HG02970 (cell line): Measurements from ENCODE around the gene BOLA3.
A peak's percentile ranks its signal among the peaks of the same experiment; 100 is the strongest.
"Not testable (repeated sequence)": the region's sequence is repeated elsewhere in the genome, so short reads cannot be mapped to it uniquely, and the experiment has no call there.

Experiments used
- ATAC-seq: cut with Tn5 transposase; IDR thresholded peaks from one replicate; pipeline ENCODE4 v1.9.1; 2021; ENCODE audit warnings: mild to moderate bottlenecking, moderate library complexity, moderate number of reproducible peaks; ENCODE audit not compliant: unreplicated experiment, low FRiP score

Gene BOLA3

DNA sequence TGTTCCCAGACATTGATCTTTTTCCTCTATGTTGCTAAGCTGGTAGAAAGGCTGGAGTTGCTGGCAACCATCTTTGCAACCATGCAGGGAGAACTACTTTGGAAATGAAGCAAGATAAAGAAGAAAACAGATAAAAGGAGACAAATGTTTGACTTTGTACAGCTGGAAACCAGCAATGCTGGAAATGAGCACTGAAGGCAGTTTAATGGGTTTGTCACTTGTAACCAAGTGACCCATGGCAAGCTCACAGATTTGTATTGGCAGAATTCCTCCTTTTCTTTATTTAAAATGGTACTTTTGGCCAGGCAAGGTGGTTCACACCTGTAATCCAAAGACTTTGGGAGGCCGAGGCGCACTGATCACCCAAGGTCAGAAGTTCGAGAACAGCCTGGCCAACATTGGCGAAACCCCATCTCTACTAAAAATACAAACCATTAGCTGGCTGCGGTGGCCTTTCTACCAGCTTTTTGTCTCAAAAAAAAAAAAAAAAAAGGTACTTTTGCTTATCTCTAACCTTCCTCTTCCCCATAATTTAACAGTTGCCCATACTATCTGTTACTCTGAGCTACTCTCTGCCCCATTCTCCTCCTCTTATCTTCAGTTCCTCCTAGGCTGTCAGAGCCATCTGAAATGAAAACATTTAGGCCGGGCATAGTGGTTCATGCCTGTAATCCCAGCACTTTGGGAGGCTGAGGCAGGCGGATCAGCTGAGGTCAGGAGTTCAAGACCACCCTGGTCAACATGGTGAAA is 2.0 kb upstream of the BOLA3 start:
- no peak for ATAC-seq

DNA sequence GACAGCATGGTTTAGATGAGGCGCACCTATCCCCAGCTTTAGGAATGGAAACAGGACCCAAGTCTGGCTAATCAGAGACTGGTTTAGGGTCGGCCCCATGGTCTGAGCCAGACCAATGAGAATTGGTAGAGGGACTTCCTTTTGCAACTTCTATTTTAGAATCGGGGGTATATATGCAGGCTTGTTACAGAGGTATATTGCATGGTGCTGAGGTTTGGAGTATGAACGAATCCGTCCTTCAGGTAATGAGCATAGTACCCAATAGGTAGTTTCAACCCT is 1.5 kb upstream of the BOLA3 start:
- no peak for ATAC-seq

DNA sequence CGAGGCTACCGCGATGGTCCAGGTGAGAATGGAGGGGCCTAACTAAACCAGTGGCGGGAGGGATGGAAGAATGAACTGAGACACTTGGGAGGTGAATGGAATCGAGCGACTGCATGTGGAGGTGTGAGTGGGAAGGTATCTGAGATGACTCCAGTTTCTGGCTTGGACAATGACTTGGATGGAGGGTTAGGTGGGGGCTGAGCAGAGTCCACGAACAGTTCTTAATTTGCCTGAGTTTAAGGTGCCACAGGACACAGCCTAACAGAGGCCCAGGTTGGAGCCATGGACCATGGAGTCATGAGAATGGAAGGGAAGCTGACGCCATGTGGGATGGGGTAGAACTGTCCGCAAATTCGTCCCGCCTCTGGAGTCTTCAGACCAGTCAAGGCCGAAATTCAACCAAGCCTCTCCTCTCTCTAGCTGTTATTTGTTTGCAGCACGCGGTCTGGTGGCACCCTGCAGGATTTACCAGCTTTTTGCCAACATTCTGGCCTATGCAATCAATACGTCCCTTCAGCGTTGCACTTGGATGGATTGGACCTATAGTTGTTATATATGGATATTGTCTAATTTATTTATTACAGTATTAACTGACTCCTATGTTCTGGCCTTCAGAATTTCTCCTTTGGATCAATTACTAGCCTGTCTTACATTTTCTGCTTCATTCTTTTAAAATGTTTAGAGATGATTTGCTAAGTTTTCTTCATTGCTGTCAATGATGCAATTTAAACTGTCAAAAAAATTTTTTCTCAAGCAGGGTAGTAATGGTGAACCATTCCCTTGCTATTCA is 940 bp upstream of the BOLA3 start:
- ATAC-seq, result no peak

DNA sequence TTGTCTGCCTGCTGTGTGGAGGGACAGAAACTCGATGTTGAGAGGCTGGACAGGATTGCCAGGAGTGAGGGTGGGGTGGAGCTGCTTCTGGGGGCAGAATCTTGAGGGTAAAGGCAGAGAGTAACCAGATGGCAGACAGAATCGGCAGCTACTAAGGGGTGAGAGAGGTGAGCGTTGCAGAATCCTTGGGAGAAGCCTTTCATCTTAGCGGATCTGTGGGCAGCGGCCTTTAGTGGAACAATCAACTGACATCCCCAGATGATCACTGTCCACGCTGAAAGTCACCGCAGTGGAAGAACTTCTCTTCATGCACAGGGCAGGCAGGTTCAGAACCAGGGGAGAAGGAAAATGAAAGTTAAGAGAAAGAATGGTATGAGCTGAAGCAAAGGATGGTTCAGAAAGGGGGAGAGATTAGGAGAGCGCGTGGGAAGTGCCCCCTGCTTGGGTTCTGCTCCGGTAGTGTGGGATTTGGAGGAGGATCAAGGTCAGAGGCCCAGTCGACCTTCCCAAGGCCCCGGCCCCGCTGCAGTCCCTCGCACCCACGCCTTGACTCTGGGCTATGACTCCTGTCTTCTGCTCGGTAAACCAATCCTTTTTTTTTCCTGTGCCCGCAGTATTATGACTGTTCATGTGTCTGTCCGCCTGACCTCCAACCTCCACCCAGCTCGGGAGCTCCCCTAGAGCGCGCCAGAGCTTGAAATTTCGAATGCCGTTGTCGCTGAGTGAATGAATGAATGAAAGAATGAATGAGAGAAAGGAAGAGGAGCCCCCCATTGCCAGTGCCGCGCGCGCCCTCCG is 584 bp downstream of the BOLA3 start:
- ATAC-seq, result peak; percentile 27

- no peak for ATAC-seq
Measured at GRCh38 chr2:74142340-74142739, 5.4 kb downstream of the BOLA3 start.

GRCh38 chr2:74138600-74139323 is 8.9 kb downstream of the BOLA3 start:
- ATAC-seq, result no peak

GRCh38 chr2:74137651-74138599 is 9.8 kb downstream of the BOLA3 start:
- ATAC-seq, result no peak

DNA sequence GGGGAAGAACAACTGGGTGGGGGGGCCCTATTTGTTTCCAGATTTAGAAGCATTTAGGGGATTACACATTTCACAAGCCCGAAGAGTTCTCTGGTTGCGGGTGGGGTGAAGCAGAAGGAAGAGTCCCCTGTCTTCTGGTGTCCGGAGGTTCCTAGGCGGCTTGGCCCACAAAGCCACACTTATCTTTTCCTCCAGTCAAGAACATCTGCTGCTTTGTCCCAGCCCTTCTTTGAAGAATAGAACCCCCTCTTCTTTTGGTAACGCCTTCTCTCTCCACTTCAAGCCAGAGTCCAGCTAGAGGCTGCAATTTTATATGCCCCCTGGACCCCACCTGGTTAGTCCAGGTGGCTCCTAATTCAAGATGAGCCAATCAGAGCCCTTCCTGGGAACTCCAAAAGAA is 15.8 kb downstream of the BOLA3 start:
- no peak for ATAC-seq

DNA sequence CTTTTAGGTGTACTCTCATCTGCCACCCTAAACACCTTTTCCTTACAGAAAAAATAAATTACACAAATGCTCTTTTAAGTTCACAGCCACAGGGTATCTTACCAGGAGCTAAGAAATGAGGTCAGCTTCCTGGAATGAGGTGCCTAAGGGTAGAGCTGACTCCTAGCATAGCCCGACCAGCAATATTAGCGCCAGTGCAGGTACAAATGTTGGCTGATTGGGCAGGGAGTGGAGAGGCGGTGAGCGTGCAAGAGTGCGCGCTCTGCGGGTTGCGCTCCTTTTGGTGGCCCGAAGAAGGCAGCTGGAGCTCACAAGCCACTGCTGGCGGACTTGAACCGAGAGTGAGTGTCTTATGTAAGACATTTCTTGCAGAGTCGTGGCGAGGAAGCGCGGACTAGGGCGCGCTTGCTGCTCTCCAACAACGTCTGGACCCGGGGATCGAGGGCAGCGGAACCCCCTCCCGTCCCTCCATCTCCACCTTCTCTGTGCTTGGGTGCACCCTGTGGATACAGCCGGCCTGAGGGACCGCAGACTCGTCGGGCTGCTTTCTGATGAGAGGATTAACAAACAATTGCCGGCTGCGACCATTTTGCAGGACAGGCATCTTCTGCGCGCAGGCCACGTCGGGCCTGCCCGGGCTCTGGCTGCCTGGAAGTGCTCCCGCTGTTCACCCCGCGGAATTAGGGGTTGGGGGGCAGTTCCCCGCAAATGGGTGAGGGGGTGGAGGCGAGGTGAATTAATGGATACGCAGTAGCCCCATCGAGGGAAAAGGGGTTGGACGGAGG is 17.3 kb downstream of the BOLA3 start:
- ATAC-seq, result no peak

DNA sequence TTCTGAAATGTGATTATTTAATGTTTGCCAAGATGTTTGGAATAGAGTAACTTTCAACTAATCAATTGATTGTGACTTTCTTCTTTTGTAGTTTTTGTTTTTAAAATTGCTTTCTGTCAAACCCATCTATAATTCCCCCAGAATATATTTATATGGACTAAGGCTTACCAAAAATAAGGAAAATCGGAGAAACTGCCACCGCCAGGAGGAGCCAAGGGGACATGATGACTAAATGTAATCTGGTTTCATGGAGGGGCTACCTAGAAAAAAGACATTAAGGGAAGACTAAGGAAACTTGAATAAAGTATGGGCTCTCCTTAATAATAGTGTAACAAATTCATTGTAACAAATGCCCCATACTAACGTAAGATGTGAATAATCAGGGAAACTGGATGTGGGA is 19.5 kb downstream of the BOLA3 start:
- ATAC-seq, result no peak

GRCh38 chr2:74123955-74124354 is 23.8 kb downstream of the BOLA3 start:
- ATAC-seq, result not testable (repeated sequence)

DNA sequence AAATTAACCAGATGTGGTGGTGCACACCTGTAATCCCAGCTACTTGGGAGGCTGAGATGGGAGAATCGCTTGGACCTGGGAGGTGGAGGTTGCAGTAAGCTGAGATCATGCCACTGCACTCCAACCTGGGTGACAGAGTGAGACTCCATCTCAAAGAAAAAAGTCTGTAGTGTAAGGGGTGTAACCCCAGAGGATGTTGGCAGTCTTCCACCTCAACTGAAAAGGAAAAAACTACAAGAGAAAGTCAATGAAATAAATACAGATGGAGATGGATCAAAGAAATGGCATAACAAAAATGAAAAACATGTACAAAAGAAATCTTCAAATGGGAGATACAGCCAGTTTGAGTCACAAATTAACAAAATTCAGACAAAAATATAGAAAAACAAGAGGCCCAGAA is 25.9 kb downstream of the BOLA3 start:
- not testable (repeated sequence) for ATAC-seq

DNA sequence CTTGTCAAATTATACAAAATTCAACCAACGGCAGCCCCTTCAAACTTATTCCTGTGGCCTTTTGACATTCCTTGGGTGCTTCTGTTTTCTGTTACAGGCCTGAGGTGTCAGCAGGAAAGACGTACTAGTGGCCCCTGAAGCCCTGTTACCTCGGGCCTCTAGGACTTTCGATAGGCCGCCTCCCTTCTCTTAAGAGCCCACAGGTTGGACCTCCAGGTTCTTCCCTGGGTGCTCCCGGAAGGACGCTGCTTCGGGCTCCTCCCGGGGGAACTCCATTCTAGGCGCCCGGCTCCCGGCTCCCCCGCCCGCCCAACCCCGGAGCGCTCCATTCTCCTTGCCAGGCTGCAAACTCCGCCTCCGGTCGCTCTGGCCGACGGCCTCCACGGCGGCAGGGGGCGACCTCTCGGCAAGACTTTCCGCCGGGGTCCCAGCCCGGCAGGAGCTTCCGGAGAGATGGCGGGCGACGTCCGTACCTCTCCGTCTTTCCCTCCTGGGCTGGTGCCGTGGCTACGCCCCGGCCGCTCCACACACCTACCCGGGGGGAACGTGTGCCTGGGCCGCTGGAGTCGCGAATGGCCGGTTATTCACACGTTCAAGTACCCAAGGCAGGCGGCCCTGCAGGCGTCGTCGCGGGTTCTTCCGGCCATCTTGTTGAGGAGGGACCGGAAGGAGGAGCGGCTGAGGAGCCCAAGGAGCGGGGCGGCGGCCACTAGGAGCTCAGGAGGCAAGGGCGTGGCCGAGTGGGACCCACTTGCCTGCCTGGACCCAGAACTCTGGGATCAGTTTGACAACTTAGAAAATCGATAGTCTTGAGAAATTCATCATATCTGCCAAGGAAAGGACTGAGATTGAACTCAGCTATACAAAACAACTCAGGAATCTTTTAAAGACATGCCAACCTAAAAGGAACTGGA is 27.5 kb downstream of the BOLA3 start:
- peak; percentile 97 for ATAC-seq

- ATAC-seq, result no peak
Measured at GRCh38 chr2:74119339-74119738, 28.4 kb downstream of the BOLA3 start.

GRCh38 chr2:74111380-74111779 is 36.3 kb downstream of the BOLA3 start:
- no peak for ATAC-seq

GRCh38 chr2:74110537-74110936 is 37.2 kb downstream of the BOLA3 start:
- no peak for ATAC-seq

DNA sequence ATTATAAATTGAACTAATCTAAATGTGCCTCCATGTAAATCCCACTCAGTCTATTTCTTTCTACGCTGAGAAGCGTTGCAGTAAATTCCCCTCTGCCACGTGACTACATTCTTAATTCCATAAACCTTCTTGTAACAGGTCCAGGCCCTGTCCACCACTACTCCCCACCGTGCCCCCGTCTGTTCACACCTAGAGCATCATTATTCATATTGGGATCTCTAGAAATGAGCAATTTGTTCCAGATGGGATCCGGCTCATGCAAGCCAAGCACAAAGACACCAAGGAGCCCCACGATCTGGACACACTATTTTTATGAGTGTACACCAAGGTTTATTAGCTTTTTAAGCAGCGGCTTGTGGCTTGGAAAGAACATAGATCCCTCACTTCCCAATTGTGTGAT is 38.2 kb downstream of the BOLA3 start:
- ATAC-seq, result no peak

DNA sequence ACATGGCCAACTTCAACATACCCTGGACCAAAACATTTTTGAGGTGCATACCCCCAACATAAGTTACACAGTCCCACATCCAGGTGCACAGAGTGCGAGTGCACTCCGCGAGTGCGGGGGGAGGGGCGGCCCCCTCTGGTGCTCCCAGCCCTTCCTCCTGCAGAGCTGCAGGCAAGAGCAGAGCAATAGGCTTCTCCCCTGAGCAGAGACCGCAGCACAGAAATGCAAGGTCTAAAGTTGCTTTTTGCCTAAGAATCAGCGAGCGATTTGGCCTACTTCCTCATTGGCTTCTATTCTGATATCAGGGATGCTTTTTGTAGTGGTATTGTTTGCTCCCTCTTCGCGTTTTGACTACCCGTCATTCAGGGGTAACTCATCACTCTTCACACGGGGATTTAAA is 40.6 kb downstream of the BOLA3 start:
- ATAC-seq, result no peak
